Epithelial cell of proximal tubule (primary cell): Measurements from ENCODE around the gene CD226. TPM values are rescaled to one million over a fixed set of nuclear protein-coding genes. Genes with fewer than 3 reads are reported as not detected.

Experiments
- DNase-seq: peaks from one replicate; pipeline ENCODE4 v3.0.0-alpha.2; 2011; ENCODE audit warnings: low read depth
- H3K4me3 ChIP-seq: 2 replicates; pipeline ENCODE4 v1.5.1; 2011; ENCODE audit warnings: low read depth, mild to moderate bottlenecking, low read length
- total RNA-seq: library from RNA; depleted of rRNA; stranded (reverse); fragments of >200 nt; gene quantifications from 2 replicates; pipeline ENCODE4 v1.2.3, GENCODE V29; 2015
- TF ChIP-seq, protein P1 (sequence below): conservative IDR thresholded peaks from 2 replicates; pipeline ENCODE4 v1.5.1; 2012; ENCODE audit warnings: low read depth, mild to moderate bottlenecking, low read length

CD226 gene
- total RNA-seq, 1 donor from 2014 or later, result 0.12 TPM

DNA sequence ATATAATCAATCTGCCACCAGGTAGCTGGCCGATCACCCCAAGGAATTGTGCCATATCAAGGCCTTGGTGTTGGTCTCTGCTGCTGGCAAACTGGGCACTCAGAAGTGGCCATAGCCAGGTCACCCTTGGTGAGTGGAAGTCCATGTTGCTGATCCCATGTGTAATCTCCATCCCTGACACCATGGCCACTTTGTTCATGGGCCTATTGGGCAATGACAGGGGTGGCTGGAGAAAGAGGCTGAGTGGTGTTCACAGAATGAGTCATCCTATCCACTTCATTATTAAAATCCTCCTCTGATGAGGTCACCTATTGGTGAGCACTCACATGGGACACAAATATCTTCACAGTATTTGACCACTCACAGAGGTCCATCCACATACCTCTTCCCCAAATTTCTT, 26.7 kb upstream of the CD226 start:
- peak; percentile 36 for DNase-seq
- TF ChIP-seq, protein P1, sequence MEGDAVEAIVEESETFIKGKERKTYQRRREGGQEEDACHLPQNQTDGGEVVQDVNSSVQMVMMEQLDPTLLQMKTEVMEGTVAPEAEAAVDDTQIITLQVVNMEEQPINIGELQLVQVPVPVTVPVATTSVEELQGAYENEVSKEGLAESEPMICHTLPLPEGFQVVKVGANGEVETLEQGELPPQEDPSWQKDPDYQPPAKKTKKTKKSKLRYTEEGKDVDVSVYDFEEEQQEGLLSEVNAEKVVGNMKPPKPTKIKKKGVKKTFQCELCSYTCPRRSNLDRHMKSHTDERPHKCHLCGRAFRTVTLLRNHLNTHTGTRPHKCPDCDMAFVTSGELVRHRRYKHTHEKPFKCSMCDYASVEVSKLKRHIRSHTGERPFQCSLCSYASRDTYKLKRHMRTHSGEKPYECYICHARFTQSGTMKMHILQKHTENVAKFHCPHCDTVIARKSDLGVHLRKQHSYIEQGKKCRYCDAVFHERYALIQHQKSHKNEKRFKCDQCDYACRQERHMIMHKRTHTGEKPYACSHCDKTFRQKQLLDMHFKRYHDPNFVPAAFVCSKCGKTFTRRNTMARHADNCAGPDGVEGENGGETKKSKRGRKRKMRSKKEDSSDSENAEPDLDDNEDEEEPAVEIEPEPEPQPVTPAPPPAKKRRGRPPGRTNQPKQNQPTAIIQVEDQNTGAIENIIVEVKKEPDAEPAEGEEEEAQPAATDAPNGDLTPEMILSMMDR, result no peak
- H3K4me3 ChIP-seq, result no peak overlapping the region

DNA sequence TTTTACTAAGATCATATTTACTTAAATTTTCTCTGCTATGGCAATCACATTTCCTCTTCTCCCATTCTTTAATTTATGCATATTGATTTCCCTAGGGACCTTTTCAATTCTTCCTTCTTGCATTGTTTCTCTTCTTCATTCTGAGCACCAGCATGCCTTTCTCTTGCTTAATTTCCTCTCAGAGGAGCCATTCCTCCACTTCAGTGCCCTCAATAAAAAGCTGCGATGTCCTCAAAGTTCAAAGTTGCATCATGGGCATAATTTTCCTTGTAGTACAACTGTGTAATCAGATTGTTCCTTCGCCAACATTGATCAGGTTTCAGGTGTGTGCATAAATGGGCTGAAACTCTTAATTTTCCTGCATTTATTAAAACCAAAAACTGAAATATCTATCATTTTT, 21.8 kb upstream of the CD226 start:
- no peak overlapping the region for H3K4me3 ChIP-seq
- TF ChIP-seq, protein P1, result no peak

DNA sequence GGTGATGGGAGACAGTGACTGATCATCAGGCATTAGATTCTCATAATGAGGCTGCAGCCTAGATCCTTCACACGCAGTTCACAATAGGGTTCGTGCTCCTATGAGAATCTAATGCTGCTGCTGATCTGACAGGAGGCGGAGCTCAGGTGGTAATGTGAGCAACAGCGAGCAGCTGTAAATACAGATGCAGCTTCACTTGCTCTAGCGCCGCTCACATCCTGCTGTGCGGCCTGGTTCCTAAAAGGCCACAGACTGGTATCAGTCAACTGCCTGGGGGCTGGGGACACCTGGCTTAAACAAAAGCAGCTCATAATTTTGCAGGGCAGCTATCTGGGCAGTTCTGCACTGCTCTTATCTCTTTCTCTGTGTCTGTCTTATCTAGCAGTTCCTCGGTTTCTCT, 20.4 kb upstream of the CD226 start:
- no peak for DNase-seq
- no peak overlapping the region for H3K4me3 ChIP-seq
- TF ChIP-seq, protein P1, result no peak

More for the DNA sequence above, 21.8 kb upstream of the CD226 start:
- DNase-seq, result no peak

DNA sequence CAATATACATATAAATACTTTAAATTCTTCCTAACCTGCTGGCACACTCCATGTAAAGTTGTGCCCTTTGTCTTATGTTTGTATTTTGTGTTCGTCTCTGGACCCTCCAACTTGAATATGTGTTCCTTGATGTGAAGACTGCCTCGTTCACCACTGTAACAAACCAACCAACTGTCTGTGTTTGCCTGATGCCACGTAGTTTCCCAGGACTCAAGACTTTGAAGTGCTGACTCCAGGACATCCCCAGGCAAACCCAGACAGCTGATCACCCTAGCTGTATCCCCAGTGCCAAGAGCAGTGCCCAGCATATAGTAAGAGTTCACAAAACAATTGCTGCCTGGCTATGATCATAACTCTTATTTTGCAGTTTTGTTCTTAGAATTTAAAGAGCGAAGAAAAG, 15.5 kb upstream of the CD226 start:
- TF ChIP-seq, protein P1, result no peak
- no peak for DNase-seq
- no peak overlapping the region for H3K4me3 ChIP-seq

- TF ChIP-seq, protein P1, result no peak
- H3K4me3 ChIP-seq, result no peak overlapping the region
- DNase-seq, result no peak
Observed at GRCh38 chr18:69961718-69962117, 14.0 kb upstream of the CD226 start.

DNA sequence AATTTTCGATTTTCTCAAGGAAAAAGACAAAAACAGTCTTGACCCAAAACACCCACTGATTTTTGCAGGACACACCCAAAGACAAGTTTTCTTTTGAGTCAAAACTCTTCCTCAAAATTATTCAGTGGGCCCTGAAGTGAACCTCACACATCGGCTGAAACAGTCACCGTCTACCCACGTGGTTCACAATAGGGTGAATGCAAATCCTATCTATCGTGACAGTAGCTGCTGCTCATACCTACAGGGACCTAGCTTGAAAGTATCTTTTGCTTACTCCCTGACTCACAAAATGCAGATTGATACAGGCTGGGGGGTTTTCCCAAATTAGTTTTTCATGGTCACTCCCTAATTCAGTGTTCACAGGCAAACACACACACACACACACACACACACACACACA, 10.7 kb upstream of the CD226 start:
- TF ChIP-seq, protein P1, result no peak

DNA sequence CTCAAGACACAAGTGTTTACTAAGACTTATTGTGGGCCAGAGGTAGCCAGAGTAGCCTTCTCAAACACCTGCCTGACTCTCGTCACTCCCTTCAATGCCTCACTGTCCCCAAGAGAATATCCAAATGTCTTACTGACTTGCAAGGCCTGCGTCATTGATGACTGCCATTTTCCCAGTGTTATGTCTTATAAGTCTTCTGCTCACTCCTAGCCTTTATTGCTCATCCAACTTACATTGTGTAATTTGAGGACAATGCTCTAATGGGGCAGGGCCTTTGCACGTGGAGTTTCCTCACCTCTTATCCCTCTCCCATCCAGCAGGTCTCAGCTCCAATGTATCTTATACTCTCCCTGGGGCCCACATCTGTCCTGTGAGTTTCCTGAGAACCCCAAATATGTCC, 10.1 kb upstream of the CD226 start:
- H3K4me3 ChIP-seq, result no peak overlapping the region
- DNase-seq, result no peak
- TF ChIP-seq, protein P1, result no peak

More for the DNA sequence above, 10.7 kb upstream of the CD226 start:
- DNase-seq, result no peak
- H3K4me3 ChIP-seq, result no peak overlapping the region
